Neural cell (in vitro differentiated cells): ENCODE measurements around the gene SPINK8. TPM values are rescaled to one million over a fixed set of nuclear protein-coding genes. Genes with fewer than 3 reads are reported as not detected.

ENCODE experiments used
- H2AFZ ChIP-seq: fragments of 200-600, 300-800 bp; sonication (generic), shearing (Covaris generic); 2 replicates; pipeline ENCODE4 v1.6.0; 2014; ENCODE audit warnings: low read depth, mild to moderate bottlenecking, antibody characterized with exemption, low read length, moderate library complexity
- H3F3A ChIP-seq: fragments of 200-600 bp; shearing (Covaris generic); 2 replicates; pipeline ENCODE4 v1.6.1; 2016; ENCODE audit warnings: mild to moderate bottlenecking, moderate library complexity, mixed read lengths, antibody characterized with exemption, low read length; ENCODE audit not compliant: insufficient read depth, poor library complexity, severe bottlenecking
- H3K27ac ChIP-seq: fragments of 200-600, 300-800 bp; sonication (generic), shearing (Covaris generic); 2 replicates; pipeline ENCODE4 v1.5.1; 2014; ENCODE audit warnings: mild to moderate bottlenecking, low read length, moderate library complexity
- H3K27me3 ChIP-seq: fragments of 300-800, 200-600 bp; sonication (generic), shearing (Covaris generic); 2 replicates; pipeline ENCODE4 v1.6.0; 2014; ENCODE audit warnings: mild to moderate bottlenecking, low read depth, low read length, moderate library complexity; ENCODE audit not compliant: insufficient read depth
- H3K36me3 ChIP-seq: fragments of 300-800, 200-600 bp; sonication (generic), shearing (Covaris generic); 2 replicates; pipeline ENCODE4 v1.5.1; 2014; ENCODE audit warnings: mild to moderate bottlenecking, antibody characterized with exemption, low read length, moderate library complexity; ENCODE audit not compliant: insufficient read depth
- H3K4me2 ChIP-seq: fragments of 300-800, 200-600 bp; sonication (generic), shearing (Covaris generic); 2 replicates; pipeline ENCODE4 v1.6.0; 2014; ENCODE audit warnings: mild to moderate bottlenecking, low read length
- H3K4me3 ChIP-seq: fragments of 300-800, 200-600 bp; sonication (generic), shearing (Covaris generic); 2 replicates; pipeline ENCODE4 v1.5.1; 2014; ENCODE audit warnings: mild to moderate bottlenecking, low read length, moderate library complexity
- H3K79me2 ChIP-seq: fragments of 200-600 bp; shearing (Covaris generic); replicated peaks from 2 replicates; pipeline ENCODE4 v1.6.0; 2014; ENCODE audit warnings: mild to moderate bottlenecking, low read length, moderate library complexity; ENCODE audit not compliant: insufficient read depth
- H3K9ac ChIP-seq: fragments of 300-800, 200-600 bp; sonication (generic), shearing (Covaris generic); 2 replicates; pipeline ENCODE4 v1.6.1; 2016; ENCODE audit warnings: mild to moderate bottlenecking, low read length, mixed read lengths
- H3K9me2 ChIP-seq: fragments of 200-600 bp; shearing (Covaris generic); 2 replicates; pipeline ENCODE4 v1.6.1; 2016; ENCODE audit warnings: mild to moderate bottlenecking, low read length, mixed read lengths; ENCODE audit not compliant: insufficient read depth
- H3K9me3 ChIP-seq: fragments of 200-600, 300-800 bp; sonication (generic), shearing (Covaris generic); 2 replicates; pipeline ENCODE4 v1.6.1; 2016; ENCODE audit warnings: mild to moderate bottlenecking, mixed run types, low read length, moderate library complexity, mixed read lengths
- H4K20me1 ChIP-seq: fragments of 200-600 bp; shearing (Covaris generic); 2 replicates; pipeline ENCODE4 v1.6.1; 2016; ENCODE audit warnings: mild to moderate bottlenecking, mixed run types; ENCODE audit not compliant: insufficient read depth
- EP300 ChIP-seq: fragments of 450-650 bp; conservative IDR thresholded peaks from 2 replicates; pipeline ENCODE4 v1.6.1; 2014; ENCODE audit warnings: antibody characterized with exemption, mild to moderate bottlenecking, moderate library complexity; ENCODE audit not compliant: poor library complexity, severe bottlenecking
- EZH2 ChIP-seq: fragments of 200-600, 300-800 bp; shearing (Covaris generic), sonication (generic); IDR thresholded peaks from 2 replicates; pipeline ENCODE4 v1.6.1; 2014; ENCODE audit warnings: antibody characterized with exemption, low read length, borderline replicate concordance, mild to moderate bottlenecking; ENCODE audit not compliant: insufficient read depth, poor library complexity, severe bottlenecking
- MXI1 ChIP-seq: fragments of 450-650 bp; conservative IDR thresholded peaks from 2 replicates; pipeline ENCODE4 v1.6.1; 2014; ENCODE audit warnings: antibody characterized with exemption, mild to moderate bottlenecking; ENCODE audit not compliant: poor library complexity, severe bottlenecking
- POLR2AphosphoS5 ChIP-seq: IDR thresholded peaks from 2 replicates; pipeline ENCODE4 v1.6.1; 2012
- RAD21 ChIP-seq: fragments of 450-650 bp; conservative IDR thresholded peaks from 2 replicates; pipeline ENCODE4 v1.6.1; 2014; ENCODE audit warnings: antibody characterized with exemption, mild to moderate bottlenecking, moderate library complexity
- SMC3 ChIP-seq: fragments of 450-650 bp; conservative IDR thresholded peaks from 2 replicates; pipeline ENCODE4 v1.6.1; 2014; ENCODE audit warnings: antibody characterized with exemption, mild to moderate bottlenecking, moderate library complexity; ENCODE audit not compliant: poor library complexity
- TAF1 ChIP-seq: IDR thresholded peaks from 2 replicates; pipeline ENCODE4 v1.6.1; 2012; ENCODE audit warnings: low read depth
- polyA plus RNA-seq: library from polyadenylated mRNA; depleted of rRNA; stranded (reverse); fragments of >200 nt; gene quantifications from 2 replicates; pipeline ENCODE4 v1.2.3, GENCODE V29; 2014
- TF ChIP-seq, protein P1 (sequence below): IDR thresholded peaks from 2 replicates; pipeline ENCODE4 v1.6.1; 2012; ENCODE audit warnings: borderline replicate concordance
- TF ChIP-seq, protein P2 (sequence below): fragments of 450-650 bp; IDR thresholded peaks from 2 replicates; pipeline ENCODE4 v1.5.1; 2014; ENCODE audit warnings: antibody characterized with exemption, mild to moderate bottlenecking, moderate library complexity; ENCODE audit not compliant: poor library complexity, severe bottlenecking

Gene SPINK8
- polyA plus RNA-seq, 1 donor from 2014 or later = not detected

DNA sequence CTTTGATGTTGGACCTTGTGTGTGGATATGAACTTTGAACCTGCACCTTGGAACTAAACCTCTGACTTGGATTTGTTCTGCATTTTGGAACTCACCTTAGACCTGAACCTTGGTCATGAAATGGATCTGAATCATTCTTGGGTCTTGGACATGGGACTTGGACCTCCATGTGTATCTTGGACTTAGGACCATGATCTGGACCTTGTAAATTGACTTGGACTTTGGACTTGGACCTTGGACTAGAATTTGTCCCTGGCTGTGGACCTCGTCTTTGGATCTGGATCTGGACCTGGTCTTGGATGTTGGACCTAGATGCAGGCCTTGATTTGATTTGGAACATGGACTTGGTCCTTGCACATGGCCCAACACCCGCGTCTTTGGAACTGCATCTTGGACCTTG, 47.2 kb downstream of the SPINK8 start:
- H4K20me1 ChIP-seq = no peaks in the 10 kb centered on the region
- TF ChIP-seq, protein P1, sequence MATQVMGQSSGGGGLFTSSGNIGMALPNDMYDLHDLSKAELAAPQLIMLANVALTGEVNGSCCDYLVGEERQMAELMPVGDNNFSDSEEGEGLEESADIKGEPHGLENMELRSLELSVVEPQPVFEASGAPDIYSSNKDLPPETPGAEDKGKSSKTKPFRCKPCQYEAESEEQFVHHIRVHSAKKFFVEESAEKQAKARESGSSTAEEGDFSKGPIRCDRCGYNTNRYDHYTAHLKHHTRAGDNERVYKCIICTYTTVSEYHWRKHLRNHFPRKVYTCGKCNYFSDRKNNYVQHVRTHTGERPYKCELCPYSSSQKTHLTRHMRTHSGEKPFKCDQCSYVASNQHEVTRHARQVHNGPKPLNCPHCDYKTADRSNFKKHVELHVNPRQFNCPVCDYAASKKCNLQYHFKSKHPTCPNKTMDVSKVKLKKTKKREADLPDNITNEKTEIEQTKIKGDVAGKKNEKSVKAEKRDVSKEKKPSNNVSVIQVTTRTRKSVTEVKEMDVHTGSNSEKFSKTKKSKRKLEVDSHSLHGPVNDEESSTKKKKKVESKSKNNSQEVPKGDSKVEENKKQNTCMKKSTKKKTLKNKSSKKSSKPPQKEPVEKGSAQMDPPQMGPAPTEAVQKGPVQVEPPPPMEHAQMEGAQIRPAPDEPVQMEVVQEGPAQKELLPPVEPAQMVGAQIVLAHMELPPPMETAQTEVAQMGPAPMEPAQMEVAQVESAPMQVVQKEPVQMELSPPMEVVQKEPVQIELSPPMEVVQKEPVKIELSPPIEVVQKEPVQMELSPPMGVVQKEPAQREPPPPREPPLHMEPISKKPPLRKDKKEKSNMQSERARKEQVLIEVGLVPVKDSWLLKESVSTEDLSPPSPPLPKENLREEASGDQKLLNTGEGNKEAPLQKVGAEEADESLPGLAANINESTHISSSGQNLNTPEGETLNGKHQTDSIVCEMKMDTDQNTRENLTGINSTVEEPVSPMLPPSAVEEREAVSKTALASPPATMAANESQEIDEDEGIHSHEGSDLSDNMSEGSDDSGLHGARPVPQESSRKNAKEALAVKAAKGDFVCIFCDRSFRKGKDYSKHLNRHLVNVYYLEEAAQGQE = no peak
- TF ChIP-seq, protein P2, sequence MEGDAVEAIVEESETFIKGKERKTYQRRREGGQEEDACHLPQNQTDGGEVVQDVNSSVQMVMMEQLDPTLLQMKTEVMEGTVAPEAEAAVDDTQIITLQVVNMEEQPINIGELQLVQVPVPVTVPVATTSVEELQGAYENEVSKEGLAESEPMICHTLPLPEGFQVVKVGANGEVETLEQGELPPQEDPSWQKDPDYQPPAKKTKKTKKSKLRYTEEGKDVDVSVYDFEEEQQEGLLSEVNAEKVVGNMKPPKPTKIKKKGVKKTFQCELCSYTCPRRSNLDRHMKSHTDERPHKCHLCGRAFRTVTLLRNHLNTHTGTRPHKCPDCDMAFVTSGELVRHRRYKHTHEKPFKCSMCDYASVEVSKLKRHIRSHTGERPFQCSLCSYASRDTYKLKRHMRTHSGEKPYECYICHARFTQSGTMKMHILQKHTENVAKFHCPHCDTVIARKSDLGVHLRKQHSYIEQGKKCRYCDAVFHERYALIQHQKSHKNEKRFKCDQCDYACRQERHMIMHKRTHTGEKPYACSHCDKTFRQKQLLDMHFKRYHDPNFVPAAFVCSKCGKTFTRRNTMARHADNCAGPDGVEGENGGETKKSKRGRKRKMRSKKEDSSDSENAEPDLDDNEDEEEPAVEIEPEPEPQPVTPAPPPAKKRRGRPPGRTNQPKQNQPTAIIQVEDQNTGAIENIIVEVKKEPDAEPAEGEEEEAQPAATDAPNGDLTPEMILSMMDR = no peak
- TF ChIP-seq EZH2 (no peak), SMC3 (no peak), POLR2AphosphoS5 (no peak), TAF1 (no peak), MXI1 (no peak), EP300 (no peak)
- H3K79me2 ChIP-seq = no peaks in the 10 kb centered on the region

DNA sequence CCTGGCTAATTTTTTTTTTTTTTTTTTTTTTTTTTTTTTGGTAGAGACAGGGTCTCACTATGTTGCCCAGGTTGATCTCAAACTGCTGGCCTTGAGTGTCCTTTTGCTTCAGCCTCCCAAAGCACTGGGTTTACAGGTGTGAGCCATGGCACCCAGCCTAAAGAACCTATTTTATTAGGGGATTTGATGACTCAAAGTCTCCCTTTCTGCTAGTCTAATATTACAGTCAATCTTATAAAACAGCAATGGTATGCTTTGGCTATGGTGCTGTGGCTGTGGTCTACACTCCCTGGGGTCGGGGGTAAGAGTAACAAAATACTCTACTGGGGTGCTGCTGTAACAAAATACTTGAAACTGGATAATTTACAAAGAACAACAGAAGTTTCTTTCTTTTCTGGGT, 47.8 kb downstream of the SPINK8 start:
- no peak overlapping the region for H3K4me3 ChIP-seq
- no peaks in the 10 kb centered on the region for H3K9me2 ChIP-seq
- H3K9me3 ChIP-seq = no peaks in the 10 kb centered on the region
- no peak overlapping the region for H3K27ac ChIP-seq
- H3K79me2 ChIP-seq = no peaks in the 10 kb centered on the region
- no peak overlapping the region for H3K4me2 ChIP-seq
- H3K27me3 ChIP-seq = no peaks in the 10 kb centered on the region
- H2AFZ ChIP-seq = no peak overlapping the region
- H4K20me1 ChIP-seq = no peaks in the 10 kb centered on the region
- H3K9ac ChIP-seq = no peak overlapping the region
- H3K36me3 ChIP-seq = no peaks in the 10 kb centered on the region
- H3F3A ChIP-seq = no peaks in the 10 kb centered on the region
- TF ChIP-seq TAF1 (no peak), EZH2 (no peak), SMC3 (no peak), RAD21 (no peak), EP300 (no peak), MXI1 (no peak), POLR2AphosphoS5 (no peak)
- TF ChIP-seq, protein P1 = no peak
- TF ChIP-seq, protein P2 = no peak

More for the DNA sequence above, 47.2 kb downstream of the SPINK8 start:
- H3K36me3 ChIP-seq = no peaks in the 10 kb centered on the region
- H3K4me2 ChIP-seq = no peak overlapping the region
- no peak overlapping the region for H2AFZ ChIP-seq
- H3K9ac ChIP-seq = no peak overlapping the region
- H3K27ac ChIP-seq = no peak overlapping the region
- no peaks in the 10 kb centered on the region for H3F3A ChIP-seq
- H3K4me3 ChIP-seq = no peak overlapping the region
- H3K9me2 ChIP-seq = no peaks in the 10 kb centered on the region
- H3K27me3 ChIP-seq = no peaks in the 10 kb centered on the region
- no peaks in the 10 kb centered on the region for H3K9me3 ChIP-seq
